ENCODE measurements around the gene TWSG1. TPM values are rescaled to one million over a fixed set of nuclear protein-coding genes. Genes with fewer than 3 reads are reported as not detected.
"Not testable (repeated sequence)": the region's sequence is repeated elsewhere in the genome, so short reads cannot be mapped to it uniquely, and the experiment has no call there.

The TWSG1 gene
- total RNA-seq, 2 experiments from 2014 or later, result 7.8 to 8.9 TPM

DNA sequence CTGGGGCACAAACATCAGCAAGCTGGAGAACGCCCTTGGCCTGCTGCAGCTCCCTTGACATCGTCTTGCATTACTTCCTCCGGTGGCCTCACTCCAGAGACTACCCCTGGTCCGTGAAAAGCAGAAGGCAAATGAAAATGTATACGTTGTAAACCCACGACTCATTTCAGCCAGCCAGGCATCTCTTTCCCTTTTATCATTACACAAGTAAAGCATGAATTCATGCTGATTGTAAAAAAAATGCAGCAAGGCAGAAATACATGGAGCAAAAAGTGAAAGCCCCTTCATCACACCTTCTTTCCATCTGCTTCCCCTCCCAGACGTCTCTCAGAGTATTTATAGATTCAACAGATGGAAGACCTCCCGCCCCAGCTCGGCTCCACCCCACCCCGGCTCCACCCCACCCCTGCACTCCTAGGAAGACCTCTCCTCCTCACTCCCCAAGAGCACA, 99.1 kb downstream of the TWSG1 start:
- CTCF ChIA-PET, result no interaction called here
- no peaks in the 10 kb centered on the region for H3K9me3 Mint-ChIP-seq (ENCODE audit: insufficient read depth)
- H3K27ac Mint-ChIP-seq, result no peak overlapping the region
- DNase-seq (no peak), ATAC-seq (no peak)
- H3K4me1 Mint-ChIP-seq (ENCODE audit: low read depth), result peaks cover 4% of the 10 kb centered on the region
- POLR2A ChIA-PET, result no interaction called here
- no peak overlapping the region for H3K4me3 Mint-ChIP-seq
- no peaks in the 10 kb centered on the region for H3K27me3 Mint-ChIP-seq (ENCODE audit: low read depth)
- no peaks in the 10 kb centered on the region for H3K36me3 Mint-ChIP-seq (ENCODE audit: low read depth)

DNA sequence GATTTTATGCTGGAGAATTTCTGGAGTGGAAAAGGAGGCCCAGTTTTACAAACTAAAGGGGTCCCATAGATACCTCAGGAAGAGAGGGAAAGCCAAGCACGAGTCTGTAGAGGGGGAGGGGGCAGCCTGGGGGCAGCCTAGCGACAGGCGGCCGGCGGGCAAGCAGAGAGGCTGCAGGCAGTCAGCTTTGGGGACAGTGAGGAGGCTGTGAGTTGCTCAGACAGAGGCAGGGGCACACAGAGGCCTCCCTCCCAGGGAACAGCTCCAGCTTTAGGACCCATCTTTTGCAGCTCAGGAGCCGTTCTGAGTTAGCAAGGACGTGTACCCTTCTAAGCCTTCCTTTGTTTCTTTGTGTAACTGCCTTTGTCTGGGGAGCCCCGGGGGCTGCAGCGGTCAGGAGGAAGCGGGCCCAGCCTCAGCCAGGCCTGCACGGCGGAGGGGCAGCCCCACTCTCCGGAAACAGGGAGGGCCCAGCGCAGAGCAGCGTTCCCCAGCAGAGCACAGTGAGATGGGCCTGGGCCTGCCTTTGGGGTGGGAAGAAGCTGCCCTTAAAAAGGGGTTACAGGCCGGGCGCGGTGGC, 99.6 kb downstream of the TWSG1 start:
- DNase-seq, result no peak
- Mint-ChIP-seq H3K36me3 (ENCODE audit: low read depth) (no peaks in the 10 kb centered on the region), H3K4me3 (no peak overlapping the region), H3K4me1 (ENCODE audit: low read depth) (peaks cover 4% of the 10 kb centered on the region), H3K27me3 (ENCODE audit: low read depth) (no peaks in the 10 kb centered on the region), H3K9me3 (ENCODE audit: insufficient read depth) (no peaks in the 10 kb centered on the region), H3K27ac (no peak overlapping the region)
- ChIA-PET POLR2A (no interaction called here), CTCF (no interaction called here)
- ATAC-seq, result no peak

DNA sequence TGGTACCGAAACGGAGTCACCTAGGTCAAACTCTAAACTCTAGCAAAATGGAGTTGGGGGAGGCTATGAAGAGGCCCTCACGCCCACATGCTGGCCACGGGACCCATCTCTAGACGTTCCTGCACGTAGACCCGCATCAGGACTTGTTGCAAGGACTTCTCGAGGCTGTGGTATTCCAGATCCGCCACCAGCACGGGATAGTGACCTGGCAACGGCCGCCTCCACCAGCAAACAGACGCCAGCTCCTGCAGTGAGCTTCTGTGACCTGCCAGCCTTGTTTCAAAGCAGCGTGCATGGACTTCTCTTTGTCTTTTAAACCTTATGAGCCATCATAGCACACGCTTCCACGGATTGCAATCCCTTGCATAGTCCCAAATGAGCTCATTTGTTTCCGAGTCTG, 100.5 kb downstream of the TWSG1 start:
- Mint-ChIP-seq H3K27me3 (ENCODE audit: low read depth) (no peaks in the 10 kb centered on the region), H3K4me3 (no peak overlapping the region), H3K27ac (no peak overlapping the region), H3K36me3 (ENCODE audit: low read depth) (no peaks in the 10 kb centered on the region), H3K4me1 (ENCODE audit: low read depth) (peaks cover 4% of the 10 kb centered on the region), H3K9me3 (ENCODE audit: insufficient read depth) (no peaks in the 10 kb centered on the region)
- ATAC-seq (no peak), DNase-seq (no peak)
- ChIA-PET CTCF (no interaction called here), POLR2A (no interaction called here)

DNA sequence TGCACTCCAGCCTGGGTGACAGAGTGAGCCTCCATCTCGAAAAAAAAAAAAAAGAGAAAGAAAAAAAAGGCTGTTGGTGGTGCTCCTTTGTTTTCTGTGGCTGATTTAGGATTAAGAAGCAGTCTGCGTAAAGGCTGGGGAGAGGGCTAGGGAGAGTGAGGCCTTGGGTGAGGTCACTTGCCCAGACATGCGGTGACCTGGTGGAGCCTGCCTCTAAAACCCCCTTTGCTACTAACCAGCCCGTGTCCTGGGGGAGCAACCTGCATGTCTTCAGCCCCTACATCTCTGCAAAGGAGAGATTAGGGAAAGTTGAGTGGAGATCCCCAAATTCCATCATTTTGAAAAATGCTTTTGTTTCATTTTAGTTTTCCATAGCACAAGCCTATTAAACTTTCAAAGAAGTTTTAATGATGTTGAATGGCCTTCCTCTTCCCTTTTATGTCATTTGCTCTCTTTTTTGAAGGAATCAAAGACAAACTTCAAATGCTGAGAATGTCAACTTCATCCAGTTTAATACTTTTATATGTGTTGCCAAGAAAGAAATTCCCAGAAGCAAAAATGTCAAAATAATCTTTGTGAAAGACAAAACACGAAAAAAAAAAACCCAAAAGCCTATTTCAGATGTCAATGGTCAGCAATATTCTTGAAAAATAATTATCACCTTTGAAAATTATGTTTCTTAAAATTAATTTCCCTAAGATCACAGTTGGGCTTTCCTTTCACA, 101.8 kb downstream of the TWSG1 start:
- ChIA-PET CTCF (no interaction called here), POLR2A (no interaction called here)
- Mint-ChIP-seq H3K9me3 (ENCODE audit: insufficient read depth) (no peaks in the 10 kb centered on the region), H3K27ac (no peak overlapping the region), H3K4me3 (no peak overlapping the region), H3K36me3 (ENCODE audit: low read depth) (no peaks in the 10 kb centered on the region), H3K4me1 (ENCODE audit: low read depth) (peaks cover 4% of the 10 kb centered on the region), H3K27me3 (ENCODE audit: low read depth) (no peaks in the 10 kb centered on the region)
- DNase-seq (no peak), ATAC-seq (no peak)

DNA sequence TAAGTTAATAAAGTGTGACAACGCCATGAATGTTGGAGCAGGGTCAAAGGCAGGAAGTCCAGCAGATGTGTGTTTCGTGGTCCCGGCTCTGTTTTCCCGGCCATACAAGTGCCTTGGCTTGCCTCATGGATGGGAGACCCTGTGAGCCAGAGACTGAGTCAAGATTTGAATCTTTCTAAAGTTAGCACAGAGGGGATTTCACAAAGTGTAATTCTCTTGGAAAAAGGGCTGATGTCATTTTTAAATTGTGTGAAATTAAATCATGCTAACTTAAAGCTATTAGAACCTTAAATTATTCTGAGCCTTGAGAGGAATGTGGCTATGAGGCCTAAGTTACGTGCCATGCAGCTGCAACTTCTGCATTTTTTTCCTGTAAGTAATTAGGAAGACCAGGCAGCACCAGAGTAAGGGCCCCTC, 102.5 kb downstream of the TWSG1 start:
- peaks cover 4% of the 10 kb centered on the region for H3K4me1 Mint-ChIP-seq (ENCODE audit: low read depth)

DNA sequence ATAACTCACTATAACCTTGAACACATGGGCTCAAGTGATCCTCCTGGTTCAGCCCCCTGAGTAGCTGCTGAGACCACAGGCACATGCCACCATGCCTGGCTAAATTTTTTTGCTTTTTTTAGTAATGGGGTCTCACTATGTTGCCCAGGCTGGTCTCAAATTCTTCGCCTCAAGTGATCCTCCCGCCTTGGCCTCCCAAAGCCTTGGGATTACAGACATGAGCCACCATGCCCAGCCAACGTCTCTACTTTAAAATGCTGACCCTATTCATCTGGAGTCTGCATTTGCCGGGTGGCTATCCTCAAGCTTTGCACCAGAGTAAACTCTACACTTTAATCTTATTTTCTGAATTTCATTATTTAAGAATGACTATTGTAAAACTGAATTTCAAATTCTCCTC, 103.1 kb downstream of the TWSG1 start:
- DNase-seq (no peak), ATAC-seq (no peak)
- no peaks in the 10 kb centered on the region for H3K9me3 Mint-ChIP-seq (ENCODE audit: insufficient read depth)
- H3K27ac Mint-ChIP-seq, result no peak overlapping the region
- H3K4me3 Mint-ChIP-seq, result no peak overlapping the region
- H3K36me3 Mint-ChIP-seq (ENCODE audit: low read depth), result no peaks in the 10 kb centered on the region
- POLR2A ChIA-PET, result no interaction called here
- no peaks in the 10 kb centered on the region for H3K27me3 Mint-ChIP-seq (ENCODE audit: low read depth)
- CTCF ChIA-PET, result no interaction called here
- peaks cover 4% of the 10 kb centered on the region for H3K4me1 Mint-ChIP-seq (ENCODE audit: low read depth)

More for the DNA sequence above, 102.5 kb downstream of the TWSG1 start:
- ChIA-PET POLR2A (no interaction called here), CTCF (no interaction called here)
- Mint-ChIP-seq H3K27ac (no peak overlapping the region), H3K4me3 (no peak overlapping the region), H3K9me3 (ENCODE audit: insufficient read depth) (no peaks in the 10 kb centered on the region), H3K36me3 (ENCODE audit: low read depth) (no peaks in the 10 kb centered on the region), H3K27me3 (ENCODE audit: low read depth) (no peaks in the 10 kb centered on the region)
- ATAC-seq, result no peak
- DNase-seq, result no peak

DNA sequence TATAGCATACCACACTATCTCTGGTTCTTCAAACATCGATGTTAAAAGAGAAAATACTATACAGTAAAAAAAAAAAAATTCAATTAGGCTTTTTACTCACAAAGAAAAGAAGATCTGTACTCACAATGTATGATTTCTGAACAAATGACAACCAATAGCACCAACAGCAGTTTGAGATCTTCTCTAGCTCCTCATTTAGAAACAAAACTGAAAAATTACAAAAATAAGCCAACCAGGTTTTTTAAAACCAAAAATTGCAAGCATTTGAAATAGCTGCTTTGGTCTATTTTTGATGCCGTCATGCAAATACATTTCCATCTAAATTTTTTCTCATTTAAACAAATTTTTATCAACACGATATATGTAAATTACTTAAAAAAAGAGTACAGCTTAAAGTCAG, 106.5 kb downstream of the TWSG1 start:
- no peak for ATAC-seq

DNA sequence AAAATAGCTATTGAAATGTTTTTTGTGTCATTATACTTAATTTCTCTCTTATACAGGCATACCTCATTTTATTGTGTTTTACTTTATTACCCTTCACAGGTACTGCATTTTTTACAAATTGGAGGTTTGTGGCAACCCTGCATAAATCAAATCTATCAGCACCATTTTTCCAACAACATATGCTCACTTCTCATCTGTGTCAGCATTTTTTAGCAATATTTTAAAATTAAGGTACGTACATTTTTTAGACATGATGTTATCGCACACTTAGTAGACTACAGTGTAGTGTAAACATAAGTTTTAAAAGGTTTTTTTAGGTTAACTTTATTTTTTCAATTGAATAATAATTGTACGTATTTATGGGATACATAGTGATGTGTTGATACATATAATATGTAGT, 110.0 kb downstream of the TWSG1 start:
- H3K27me3 Mint-ChIP-seq (ENCODE audit: low read depth), result peaks cover 4% of the 10 kb centered on the region
- H3K4me3 Mint-ChIP-seq, result no peak overlapping the region
- H3K4me1 Mint-ChIP-seq (ENCODE audit: low read depth), result no peaks in the 10 kb centered on the region
- ChIA-PET CTCF (no interaction called here), POLR2A (no interaction called here)
- ATAC-seq (no peak), DNase-seq (no peak)
- no peaks in the 10 kb centered on the region for H3K36me3 Mint-ChIP-seq (ENCODE audit: low read depth)
- H3K27ac Mint-ChIP-seq, result no peak overlapping the region
- H3K9me3 Mint-ChIP-seq (ENCODE audit: insufficient read depth), result no peaks in the 10 kb centered on the region

More for the DNA sequence above, 106.5 kb downstream of the TWSG1 start:
- Mint-ChIP-seq H3K9me3 (ENCODE audit: insufficient read depth) (no peaks in the 10 kb centered on the region), H3K4me3 (no peak overlapping the region), H3K4me1 (ENCODE audit: low read depth) (no peaks in the 10 kb centered on the region), H3K36me3 (ENCODE audit: low read depth) (no peaks in the 10 kb centered on the region), H3K27ac (no peak overlapping the region), H3K27me3 (ENCODE audit: low read depth) (peaks cover 4% of the 10 kb centered on the region)
- DNase-seq, result no peak
- ChIA-PET CTCF (no interaction called here), POLR2A (no interaction called here)

DNA sequence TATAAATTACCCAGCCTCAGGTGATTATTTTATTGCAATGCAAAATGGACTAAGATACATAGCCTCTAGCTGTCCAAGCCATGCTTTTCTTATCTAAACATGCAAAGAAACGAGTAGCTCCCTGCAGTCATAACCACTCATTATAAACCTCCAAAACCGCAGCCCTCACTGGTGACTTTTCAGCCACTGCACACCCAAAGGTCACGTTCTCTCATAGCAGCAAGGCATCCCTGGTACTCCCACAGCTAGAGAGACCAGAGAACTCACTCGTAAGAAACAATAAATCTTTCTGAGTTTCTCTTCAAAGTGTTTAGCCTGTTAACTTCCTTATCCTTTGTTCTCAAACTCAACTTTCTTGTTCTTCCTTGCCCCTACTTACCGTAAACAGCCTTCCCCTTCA, 112.3 kb downstream of the TWSG1 start:
- ChIA-PET POLR2A (no interaction called here), CTCF (no interaction called here)
- Mint-ChIP-seq H3K4me3 (no peak overlapping the region), H3K27ac (no peak overlapping the region), H3K36me3 (ENCODE audit: low read depth) (no peaks in the 10 kb centered on the region), H3K9me3 (ENCODE audit: insufficient read depth) (no peaks in the 10 kb centered on the region), H3K4me1 (ENCODE audit: low read depth) (no peaks in the 10 kb centered on the region), H3K27me3 (ENCODE audit: low read depth) (peaks cover 10% of the 10 kb centered on the region)
- DNase-seq (no peak), ATAC-seq (no peak)

DNA sequence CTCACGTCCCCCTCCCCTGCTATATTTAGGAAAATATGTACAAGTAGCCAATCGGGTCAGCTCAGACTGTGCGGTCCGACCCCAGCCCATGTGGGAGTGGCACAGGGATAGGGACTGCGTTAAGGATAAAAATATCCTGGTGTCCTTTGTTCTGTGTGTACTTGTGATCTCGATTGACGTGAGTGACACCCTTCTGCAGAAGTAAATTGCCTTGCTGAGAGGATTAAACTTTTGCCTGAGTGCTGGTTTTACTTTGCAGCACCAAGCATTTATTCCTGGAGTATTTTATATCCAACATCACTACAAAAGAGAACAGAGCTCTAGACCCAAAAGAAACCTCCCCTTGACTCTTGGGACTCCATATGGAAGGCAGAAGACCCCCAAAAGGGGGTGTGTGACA, 112.8 kb downstream of the TWSG1 start:
- ATAC-seq (no peak), DNase-seq (no peak)
- CTCF ChIA-PET, result no interaction called here
- Mint-ChIP-seq H3K4me1 (ENCODE audit: low read depth) (no peaks in the 10 kb centered on the region), H3K27me3 (ENCODE audit: low read depth) (peaks cover 10% of the 10 kb centered on the region), H3K36me3 (ENCODE audit: low read depth) (no peaks in the 10 kb centered on the region), H3K9me3 (ENCODE audit: insufficient read depth) (no peaks in the 10 kb centered on the region), H3K4me3 (no peak overlapping the region), H3K27ac (no peak overlapping the region)
- POLR2A ChIA-PET, result no interaction called here

DNA sequence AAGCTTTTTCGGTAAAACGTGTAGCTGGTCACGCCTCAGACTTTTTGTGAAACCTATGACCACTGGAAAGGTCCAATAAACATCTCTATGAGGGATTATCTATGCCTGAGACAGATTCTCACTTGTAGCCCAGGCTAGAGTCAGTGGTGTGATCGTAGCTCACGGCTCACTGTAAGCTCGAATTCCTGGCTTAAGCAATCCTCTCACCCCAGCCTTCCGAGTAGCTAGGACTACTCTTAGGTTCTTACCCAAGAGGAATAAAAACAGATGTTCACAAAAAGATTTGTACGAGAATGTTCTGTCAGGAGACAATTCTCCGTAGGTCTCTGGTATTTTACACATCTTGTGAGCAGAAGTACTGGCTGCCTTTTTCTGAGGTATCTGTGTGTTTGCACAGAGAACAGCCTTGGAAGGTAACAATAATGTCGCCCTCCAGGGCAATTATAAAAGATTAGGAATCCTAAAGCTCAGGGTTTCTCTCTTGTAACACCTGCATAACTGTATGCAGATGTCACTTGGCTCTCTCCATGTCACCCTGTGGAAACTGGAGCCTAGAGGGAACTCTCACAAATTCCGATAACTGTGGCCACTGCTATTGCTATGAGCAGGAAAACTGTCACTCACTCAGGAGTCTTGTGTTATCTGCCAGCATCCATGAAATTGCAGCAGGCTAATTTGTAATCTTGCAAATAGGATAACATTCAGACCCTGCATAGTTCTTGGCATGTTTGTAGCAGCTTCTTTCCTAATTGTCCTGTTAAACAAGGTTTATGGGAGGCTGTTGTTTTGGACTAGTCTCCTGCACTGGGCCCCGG, 115.2 kb downstream of the TWSG1 start:
- no peak overlapping the region for H3K4me3 Mint-ChIP-seq
- no peaks in the 10 kb centered on the region for H3K36me3 Mint-ChIP-seq (ENCODE audit: low read depth)
- H3K27ac Mint-ChIP-seq, result no peak overlapping the region
- peaks cover 10% of the 10 kb centered on the region for H3K27me3 Mint-ChIP-seq (ENCODE audit: low read depth)
- DNase-seq (no peak), ATAC-seq (no peak)
- ChIA-PET CTCF (no interaction called here), POLR2A (no interaction called here)
- no peaks in the 10 kb centered on the region for H3K9me3 Mint-ChIP-seq (ENCODE audit: insufficient read depth)
- H3K4me1 Mint-ChIP-seq (ENCODE audit: low read depth), result no peaks in the 10 kb centered on the region

DNA sequence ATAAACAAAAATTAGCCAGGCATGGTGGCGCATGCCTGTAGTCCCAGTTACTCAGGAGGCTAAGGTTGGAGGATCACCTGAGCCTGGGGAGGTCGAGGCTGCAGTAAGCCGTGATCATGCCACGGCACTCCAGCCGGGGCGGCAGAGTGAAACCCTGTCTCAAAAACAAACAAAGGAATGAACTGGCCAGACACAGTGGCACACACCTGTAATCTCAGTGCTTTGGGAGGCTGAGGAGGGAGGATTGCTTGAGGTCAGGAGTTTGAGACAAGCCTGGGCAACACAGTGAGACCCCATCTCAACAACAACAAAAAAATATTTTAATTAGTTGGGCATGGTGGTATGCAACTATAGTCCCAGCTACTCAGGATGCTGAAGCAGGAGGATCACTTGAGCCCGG, 116.3 kb downstream of the TWSG1 start:
- H3K4me3 Mint-ChIP-seq; H3K4me1 Mint-ChIP-seq (ENCODE audit: low read depth); POLR2A ChIA-PET; CTCF ChIA-PET; H3K9me3 Mint-ChIP-seq (ENCODE audit: insufficient read depth); ATAC-seq; H3K27ac Mint-ChIP-seq; H3K27me3 Mint-ChIP-seq (ENCODE audit: low read depth); DNase-seq; H3K36me3 Mint-ChIP-seq (ENCODE audit: low read depth): not testable (repeated sequence)
